GM23248 (cell line): ENCODE data around the gene LMF1. TPM values are rescaled to one million over a fixed set of nuclear protein-coding genes. Genes with fewer than 3 reads are reported as not detected.

Source experiments
- DNase-seq: peaks from one replicate; pipeline ENCODE4 v3.0.0-alpha.2; 2015
- H2AFZ ChIP-seq: fragments of 200-600 bp; sonication (generic); 2 replicates; pipeline ENCODE4 v1.6.1; 2016; ENCODE audit warnings: antibody characterized with exemption
- H3F3A ChIP-seq: fragments of 200-600 bp; sonication (generic); 2 replicates; pipeline ENCODE4 v1.6.1; 2016; ENCODE audit warnings: mild to moderate bottlenecking, antibody characterized with exemption, mixed run types; ENCODE audit not compliant: insufficient read depth
- H3K27ac ChIP-seq: fragments of 200-600 bp; sonication (generic); 2 replicates; pipeline ENCODE4 v1.5.1; 2016; ENCODE audit warnings: mild to moderate bottlenecking
- H3K27me3 ChIP-seq: fragments of 200-600 bp; sonication (generic); replicated peaks from 2 replicates; pipeline ENCODE4 v1.6.1; 2016; ENCODE audit warnings: mild to moderate bottlenecking; ENCODE audit not compliant: insufficient read depth
- H3K36me3 ChIP-seq: fragments of 200-600 bp; sonication (generic); 2 replicates; pipeline ENCODE4 v1.6.1; 2016; ENCODE audit warnings: low read depth, mild to moderate bottlenecking
- H3K4me1 ChIP-seq: fragments of 200-600 bp; sonication (generic); 2 replicates; pipeline ENCODE4 v1.6.1; 2016; ENCODE audit warnings: mild to moderate bottlenecking; ENCODE audit not compliant: insufficient read depth
- H3K4me2 ChIP-seq: fragments of 200-600 bp; sonication (generic); one replicate; pipeline ENCODE4 v1.6.1; 2016; ENCODE audit warnings: mild to moderate bottlenecking; ENCODE audit not compliant: unreplicated experiment
- H3K4me3 ChIP-seq: fragments of 200-600 bp; sonication (generic); 2 replicates; pipeline ENCODE4 v1.5.1; 2016; ENCODE audit warnings: mild to moderate bottlenecking
- H3K79me2 ChIP-seq: fragments of 200-600 bp; sonication (generic); 2 replicates; pipeline ENCODE4 v1.6.1; 2016; ENCODE audit warnings: mild to moderate bottlenecking; ENCODE audit not compliant: insufficient read depth
- H3K9ac ChIP-seq: fragments of 200-600 bp; sonication (generic); 2 replicates; pipeline ENCODE4 v1.6.1; 2016; ENCODE audit warnings: mild to moderate bottlenecking
- H3K9me2 ChIP-seq: fragments of 200-600 bp; sonication (generic); 2 replicates; pipeline ENCODE4 v1.6.1; 2016; ENCODE audit warnings: mixed run types, mild to moderate bottlenecking, moderate library complexity; ENCODE audit not compliant: insufficient read depth
- H3K9me3 ChIP-seq: fragments of 200-600 bp; sonication (generic); one replicate; pipeline ENCODE4 v1.6.1; 2017; ENCODE audit warnings: low read depth
- H4K20me1 ChIP-seq: fragments of 200-600 bp; sonication (generic); 2 replicates; pipeline ENCODE4 v1.6.0; 2016; ENCODE audit not compliant: insufficient read depth
- EZH2 ChIP-seq: fragments of 200-600 bp; sonication (generic); IDR thresholded peaks from 2 replicates; pipeline ENCODE4 v1.6.1; 2018; ENCODE audit warnings: antibody characterized with exemption, mild to moderate bottlenecking; ENCODE audit not compliant: insufficient read depth, poor library complexity, severe bottlenecking
- EZH2phosphoT487 ChIP-seq: fragments of 200-600 bp; sonication (generic); IDR thresholded peaks from 2 replicates; pipeline ENCODE4 v1.6.1; 2018; ENCODE audit warnings: antibody characterized with exemption, moderate library complexity, mild to moderate bottlenecking, low read depth; ENCODE audit not compliant: insufficient read depth
- WGBS, 2 experiments: methylation state at CpG; one replicate each; pipeline ENCODE4 v1.1.6; 2015 to 2017; ENCODE audit warnings: low lambda C conversion rate in 2 of 2, low coverage in 1 of 2; ENCODE audit errors: missing lambda C conversion rate in 2 of 2; 5-methylcytosine and 5-hydroxymethylcytosine counted together
- in situ Hi-C: fragments of 300-500 bp; cut with MboI; formaldehyde crosslinking; loops from 2 replicates; pipeline ENCODE4 v1.15.0; 2020
- polyA plus RNA-seq: library from polyadenylated mRNA; unstranded; fragments of >200 nt; fragmentation: Nextera tagmentation; extraction: Ambion mirVana; gene quantifications from 2 replicates; pipeline ENCODE4 v1.2.1, GENCODE V29; 2016
- total RNA-seq: library from RNA; depleted of rRNA; stranded (reverse); fragments of >200 nt; shearing (Covaris generic); gene quantifications from 2 replicates; pipeline ENCODE4 v1.2.3, GENCODE V29; 2014

The LMF1 gene
- total and polyA plus RNA-seq, 2 experiments from 2014 or later: 23.1 to 53.0 TPM

- no peak overlapping the region for H3K4me3 ChIP-seq
- no peaks in the 10 kb centered on the region for H3F3A ChIP-seq
- no peaks in the 10 kb centered on the region for H3K4me1 ChIP-seq
- H3K27me3 ChIP-seq: no peaks in the 10 kb centered on the region
- no peak overlapping the region for H2AFZ ChIP-seq
- H3K9me2 ChIP-seq: no peaks in the 10 kb centered on the region
- H3K27ac ChIP-seq: no peak overlapping the region
- no peak overlapping the region for H3K4me2 ChIP-seq
- H3K9me3 ChIP-seq: no peaks in the 10 kb centered on the region
- TF ChIP-seq EZH2 (no peak), EZH2phosphoT487 (no peak)
- no peaks in the 10 kb centered on the region for H3K79me2 ChIP-seq
- H4K20me1 ChIP-seq: no peaks in the 10 kb centered on the region
- no peak for DNase-seq
- H3K9ac ChIP-seq: no peak overlapping the region
- no peaks in the 10 kb centered on the region for H3K36me3 ChIP-seq
- in situ Hi-C loops: no loop called here
- 63 to 65% methylated on average over 4 of the region's 4 CpGs for WGBS, 2 experiments
These were observed 134.6 kb downstream of the LMF1 start for GRCh38 chr16:836221-836620.

DNA sequence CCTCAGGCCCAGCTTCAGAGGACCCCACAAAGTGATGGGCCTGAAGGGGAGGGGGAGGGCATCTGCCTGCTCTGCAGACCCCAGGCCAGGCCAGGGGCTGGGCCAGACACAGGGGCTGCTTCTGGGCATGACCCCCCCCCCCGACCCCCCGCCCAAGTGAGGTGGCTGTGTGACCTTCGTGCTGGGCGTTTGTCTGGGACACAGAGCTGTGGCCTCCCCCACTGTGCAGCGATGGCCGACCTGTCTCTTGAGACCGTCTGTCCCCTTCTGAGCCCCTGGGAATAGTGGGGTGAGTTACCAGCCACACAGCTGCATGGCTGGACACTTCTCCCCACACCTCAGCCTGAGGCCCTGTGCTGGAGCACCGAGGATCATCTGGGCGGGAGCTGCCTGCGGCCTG lies 135.4 kb downstream of the LMF1 start:
- no peak overlapping the region for H3K4me2 ChIP-seq
- H4K20me1 ChIP-seq: no peaks in the 10 kb centered on the region
- H3K4me1 ChIP-seq: no peaks in the 10 kb centered on the region
- H3F3A ChIP-seq: no peaks in the 10 kb centered on the region
- H2AFZ ChIP-seq: no peak overlapping the region
- no peak overlapping the region for H3K9ac ChIP-seq
- 59 to 67% methylated on average over 5 to 8 of the region's 10 CpGs for WGBS, 2 experiments
- TF ChIP-seq EZH2phosphoT487 (no peak), EZH2 (no peak)
- H3K36me3 ChIP-seq: no peaks in the 10 kb centered on the region
- H3K4me3 ChIP-seq: no peak overlapping the region
- no peaks in the 10 kb centered on the region for H3K79me2 ChIP-seq
- H3K9me2 ChIP-seq: no peaks in the 10 kb centered on the region
- H3K27ac ChIP-seq: no peak overlapping the region
- no peaks in the 10 kb centered on the region for H3K9me3 ChIP-seq
- in situ Hi-C loops: no loop called here
- H3K27me3 ChIP-seq: no peaks in the 10 kb centered on the region
- DNase-seq: no peak

- no peaks in the 10 kb centered on the region for H3F3A ChIP-seq
- in situ Hi-C loops: no loop called here
- no peak overlapping the region for H3K4me2 ChIP-seq
- no peaks in the 10 kb centered on the region for H3K4me1 ChIP-seq
- H3K27me3 ChIP-seq: no peaks in the 10 kb centered on the region
- DNase-seq: no peak
- H3K36me3 ChIP-seq: no peaks in the 10 kb centered on the region
- no peaks in the 10 kb centered on the region for H3K79me2 ChIP-seq
- H3K9me2 ChIP-seq: no peaks in the 10 kb centered on the region
- H4K20me1 ChIP-seq: no peaks in the 10 kb centered on the region
- H2AFZ ChIP-seq: no peak overlapping the region
- H3K9ac ChIP-seq: no peak overlapping the region
- TF ChIP-seq EZH2: no peak
- TF ChIP-seq EZH2phosphoT487: no peak
- WGBS, 2 experiments: 53 to 61% methylated on average over 14 of the region's 14 CpGs
- H3K9me3 ChIP-seq: no peaks in the 10 kb centered on the region
- H3K27ac ChIP-seq: no peak overlapping the region
- H3K4me3 ChIP-seq: no peak overlapping the region
These were observed 137.4 kb downstream of the LMF1 start for GRCh38 chr16:833411-833810.

GRCh38 chr16:832652-833336 lies 138.0 kb downstream of the LMF1 start:
- no peak for TF ChIP-seq EZH2
- H3K27ac ChIP-seq: no peak overlapping the region
- no peak overlapping the region for H3K4me2 ChIP-seq
- no peak for DNase-seq
- in situ Hi-C loops: no loop called here
- no peaks in the 10 kb centered on the region for H3K9me3 ChIP-seq
- H3K27me3 ChIP-seq: no peaks in the 10 kb centered on the region
- H3K79me2 ChIP-seq: no peaks in the 10 kb centered on the region
- no peak overlapping the region for H3K9ac ChIP-seq
- WGBS, 2 experiments: 49 to 54% methylated on average over 25 to 34 of the region's 35 CpGs
- H3K4me1 ChIP-seq: no peaks in the 10 kb centered on the region
- no peaks in the 10 kb centered on the region for H3K36me3 ChIP-seq
- no peak overlapping the region for H2AFZ ChIP-seq
- H3K9me2 ChIP-seq: no peaks in the 10 kb centered on the region
- H4K20me1 ChIP-seq: no peaks in the 10 kb centered on the region
- H3K4me3 ChIP-seq: no peak overlapping the region
- no peaks in the 10 kb centered on the region for H3F3A ChIP-seq
